Dermis blood vessel endothelial cell (primary cell): Measurements from ENCODE around the gene SF1. TPM values are rescaled to one million over a fixed set of nuclear protein-coding genes. Genes with fewer than 3 reads are reported as not detected.

Source experiments
- DNase-seq: peaks from one replicate; pipeline ENCODE4 v3.0.0; 2010
- total RNA-seq: library from RNA; depleted of rRNA; stranded (reverse); fragments of >200 nt; gene quantifications from 2 replicates; pipeline ENCODE4 v1.2.3, GENCODE V29; 2014

Gene SF1
- total RNA-seq, 1 donor from 2014 or later: 116 TPM

DNA sequence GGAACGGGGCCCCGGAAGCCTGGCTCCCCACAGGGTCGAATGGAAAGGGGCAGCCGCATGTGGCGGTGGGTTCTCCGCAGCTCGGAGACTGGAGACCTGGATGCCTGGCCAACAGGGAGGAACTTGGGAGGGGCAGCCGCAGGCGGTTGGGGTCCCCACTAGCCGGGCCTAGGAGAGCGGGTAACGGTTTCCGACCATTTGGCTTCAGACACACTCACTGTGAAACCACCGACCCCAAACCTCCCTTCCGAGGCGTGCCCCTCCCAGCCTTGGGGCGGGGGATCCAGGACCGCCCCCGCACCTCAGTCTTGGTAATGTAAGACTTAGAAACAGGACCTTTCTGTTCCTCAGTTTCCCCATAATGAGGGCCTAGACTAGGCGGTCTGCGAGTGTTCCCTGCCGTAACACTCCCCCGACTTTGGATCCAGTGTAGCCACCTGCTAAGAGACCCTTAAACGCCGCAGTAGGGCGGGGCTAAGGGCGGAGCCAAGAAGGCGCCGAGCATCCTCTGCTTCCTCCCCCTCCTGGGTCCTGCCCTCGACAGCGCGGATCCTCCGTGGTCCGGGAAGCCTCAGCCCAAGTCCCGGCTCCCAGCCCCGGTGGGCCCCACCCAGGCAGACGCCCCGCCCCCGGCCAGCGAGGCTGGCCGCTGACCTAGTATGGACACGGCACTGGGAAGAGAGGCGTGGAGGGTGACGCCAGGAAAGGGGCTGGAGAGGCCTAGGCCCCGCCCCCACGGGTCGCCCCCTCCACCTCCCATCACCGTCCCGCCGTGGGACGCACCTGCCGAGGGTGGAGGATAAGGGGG lies 32.6 kb downstream of the SF1 start:
- DNase-seq: peak; percentile 67

DNA sequence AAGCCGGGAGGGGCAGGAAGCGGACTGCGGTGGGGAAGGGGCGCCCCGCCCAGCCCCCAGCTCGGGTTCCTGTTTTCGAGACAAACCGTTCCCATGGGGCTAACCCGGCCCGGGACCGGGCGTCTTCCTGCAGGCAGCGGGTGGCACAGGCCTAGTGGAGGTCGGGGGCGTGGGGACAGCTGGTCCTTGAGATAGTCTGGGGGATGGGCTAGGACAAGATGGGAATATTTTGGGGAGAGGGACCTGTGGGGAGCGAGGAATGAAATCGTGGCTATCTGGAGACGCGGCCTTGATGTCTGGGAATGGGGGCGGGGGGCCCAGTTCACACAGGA lies 33.2 kb downstream of the SF1 start:
- DNase-seq: no peak

DNA sequence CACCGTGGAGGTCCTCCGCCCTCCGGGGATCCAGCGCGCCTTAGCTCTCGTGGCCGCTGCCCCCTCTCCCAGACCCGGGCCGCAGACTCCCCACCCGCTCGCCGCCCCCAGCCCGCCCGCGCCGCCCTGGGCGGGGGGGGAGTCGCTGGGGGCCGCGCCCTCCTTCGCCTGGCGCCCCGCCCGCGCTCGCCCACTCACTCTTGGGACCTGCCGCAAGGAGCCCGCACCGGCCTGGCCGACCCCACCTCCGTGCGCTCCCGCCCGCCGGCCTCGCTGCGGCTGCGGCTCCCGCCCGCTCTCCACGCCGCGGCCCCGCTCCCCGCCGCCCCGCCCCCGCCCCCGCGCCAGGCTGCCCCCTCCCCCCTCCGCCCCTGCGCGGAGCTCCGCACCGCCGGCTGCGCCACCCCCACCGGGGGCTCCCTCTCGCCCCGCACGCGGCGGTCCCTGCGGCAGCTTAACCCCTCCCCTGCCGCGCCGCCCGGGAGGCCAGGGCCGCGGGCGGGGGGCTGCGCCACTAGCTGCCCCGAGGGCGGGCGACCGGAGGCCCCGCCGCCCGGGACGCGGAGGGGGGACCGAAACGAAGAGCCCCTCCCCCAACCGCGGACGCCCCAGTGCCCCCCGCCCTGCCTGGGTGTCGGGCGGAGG lies 33.7 kb downstream of the SF1 start:
- no peak for DNase-seq

DNA sequence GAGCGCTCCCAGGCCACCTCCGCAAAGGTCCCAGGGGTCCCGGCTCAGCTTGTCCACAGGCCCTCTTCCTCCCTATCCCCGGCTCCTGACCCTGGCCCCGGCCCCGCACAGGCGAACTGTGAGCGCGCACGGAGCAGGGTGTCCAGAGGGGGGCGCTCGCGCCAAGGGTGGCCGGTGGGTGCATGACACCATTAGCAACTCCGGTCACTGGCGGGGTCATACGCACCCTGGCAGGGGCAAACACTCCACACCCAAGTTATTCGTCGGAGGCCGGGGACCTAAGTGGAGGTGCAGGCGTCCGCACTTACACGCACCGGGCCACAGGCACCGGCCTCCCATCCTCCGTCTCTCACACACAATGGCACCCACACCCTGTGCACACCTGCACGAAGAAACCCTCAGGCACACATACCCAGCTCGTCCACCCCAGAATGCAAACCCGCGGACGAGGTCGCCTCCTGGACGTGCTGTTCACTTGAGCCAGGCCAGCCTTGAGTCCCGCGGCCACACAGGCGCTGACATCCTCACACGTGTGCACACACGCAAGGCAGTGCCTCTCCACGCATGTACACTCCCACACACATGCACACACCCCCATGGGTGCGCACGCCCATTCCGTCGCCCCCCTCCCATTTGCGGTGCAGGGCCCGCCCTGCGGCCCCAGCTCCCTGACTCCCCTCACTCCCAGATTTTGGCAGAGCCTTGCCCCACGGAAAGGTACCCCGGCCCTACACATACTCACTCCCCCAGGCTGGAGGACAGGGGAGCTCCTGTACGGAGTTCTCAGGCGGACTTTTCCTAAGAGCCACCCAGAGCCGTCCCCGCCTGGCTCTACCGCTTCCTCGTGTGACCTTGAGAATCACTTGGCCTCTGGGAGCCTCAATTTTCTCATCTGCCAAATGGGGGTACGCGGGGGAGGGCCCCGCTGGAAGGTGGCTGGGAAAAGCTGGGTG lies 34.5 kb downstream of the SF1 start, which contains the start of gene RASGRP2:
Gene RASGRP2 (minus strand): TSS at position 552 of the 953 bp plus-strand sequence. CDS start 1,276 bp downstream, outside the sequence.
- DNase-seq: peak; percentile 49

DNA sequence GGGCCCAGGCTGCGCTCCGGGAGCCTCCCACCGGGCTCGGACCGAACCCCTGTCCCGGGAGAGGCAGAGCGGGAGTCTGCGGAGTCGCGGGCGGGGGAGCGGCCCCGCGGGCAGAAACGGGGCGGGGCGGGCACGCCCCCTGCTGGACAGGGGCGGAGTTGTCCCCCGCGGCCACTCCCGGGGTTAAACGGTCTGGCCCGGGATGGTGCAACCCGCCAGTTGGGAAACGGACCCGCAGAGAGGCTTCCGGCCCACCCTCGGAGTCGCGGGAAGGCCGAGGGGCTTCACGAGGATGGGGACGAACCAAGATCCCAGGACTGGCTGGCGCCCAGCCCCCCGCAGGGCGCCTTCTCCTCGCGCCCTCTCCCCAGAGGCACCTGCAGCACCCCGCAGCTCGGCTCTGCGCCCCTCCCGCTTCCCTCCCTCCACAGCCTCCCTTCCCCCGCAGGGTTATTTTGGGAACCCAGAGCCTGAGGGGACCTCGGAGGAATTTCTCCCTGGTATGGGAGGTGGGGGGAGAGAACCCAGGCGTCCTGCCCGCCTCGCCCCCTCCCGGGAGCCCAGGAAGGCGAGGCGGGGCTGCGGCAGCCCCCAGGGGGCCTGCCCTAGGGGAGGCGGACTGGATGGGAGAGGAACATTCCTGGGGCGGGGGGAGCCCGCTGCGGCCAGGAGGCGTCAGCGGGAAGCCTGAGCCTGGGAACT lies 35.3 kb downstream of the SF1 start:
- DNase-seq: peak; percentile 50

DNA sequence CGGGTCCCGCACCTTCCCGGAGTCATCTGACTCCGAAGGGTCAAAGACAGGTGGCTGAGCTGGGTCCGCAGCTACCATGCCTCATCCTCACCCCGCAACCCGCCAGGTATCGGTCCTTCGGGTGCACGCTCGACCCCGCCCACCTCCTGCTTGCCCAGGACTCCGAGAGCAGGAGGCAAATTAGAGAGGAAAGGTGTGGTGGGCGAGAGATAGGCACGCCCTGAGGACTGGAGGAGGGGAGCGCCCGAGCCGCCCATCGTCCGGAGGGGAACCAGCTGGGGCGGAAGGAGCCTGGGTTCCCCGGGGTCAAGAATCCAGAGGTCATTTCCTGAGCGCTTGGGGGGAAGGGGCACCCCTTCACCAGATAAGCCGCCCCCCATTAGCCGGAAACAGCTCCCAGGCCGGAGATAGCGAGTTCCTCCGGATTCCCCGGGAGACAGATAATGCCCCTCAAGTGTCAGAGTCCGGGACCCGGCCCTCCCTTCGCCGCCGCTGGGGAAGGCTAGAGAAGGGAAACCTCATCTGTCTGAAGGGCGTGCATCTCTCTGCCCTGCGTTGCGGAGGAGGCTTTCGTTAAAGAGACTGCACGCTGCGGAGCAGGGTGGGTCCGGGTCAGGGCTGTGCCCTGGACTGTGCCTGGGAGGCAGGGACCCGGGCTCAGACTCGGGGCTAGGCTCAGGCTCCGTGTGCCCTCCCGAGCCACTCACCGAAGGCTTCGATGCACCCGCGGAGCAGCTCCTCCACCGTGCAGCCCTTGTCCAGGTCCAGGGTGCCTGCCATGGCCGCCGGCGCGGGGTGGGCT lies 36.1 kb downstream of the SF1 start:
- no peak for DNase-seq

DNA sequence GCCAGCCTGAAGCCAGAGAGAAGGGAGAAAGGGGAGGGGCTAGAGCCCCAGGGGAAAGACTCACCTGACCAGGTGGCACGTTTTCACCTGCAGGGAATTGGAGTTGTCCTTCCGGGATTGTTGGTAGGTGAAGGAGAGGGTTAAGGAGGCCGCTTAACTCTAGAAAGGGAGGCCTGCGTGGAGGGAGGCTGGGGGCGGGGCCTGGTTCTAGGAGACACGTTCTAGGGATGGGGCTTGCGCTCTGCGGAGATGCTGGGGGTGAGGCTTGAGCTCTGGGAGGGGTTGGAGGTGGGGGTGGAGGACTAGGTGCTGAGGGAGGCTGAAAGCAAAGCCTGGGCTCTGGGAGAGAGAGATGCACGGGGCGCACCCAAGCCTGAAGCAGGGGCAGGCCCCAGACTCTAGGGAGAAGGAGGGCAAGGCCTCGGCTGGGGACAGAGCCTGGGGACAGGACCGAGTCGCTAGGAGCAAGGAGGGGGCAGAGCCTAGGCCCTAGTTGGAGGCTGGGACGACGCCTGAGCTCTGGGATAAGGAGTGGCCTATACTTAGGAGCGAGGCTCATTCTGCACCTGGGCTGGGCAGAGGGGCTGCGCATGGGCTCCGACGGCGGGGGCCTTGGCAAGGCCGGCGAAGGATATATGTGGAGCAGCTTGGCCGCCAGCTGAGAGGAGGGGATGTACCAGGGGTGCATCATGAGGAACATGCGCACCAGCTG lies 36.8 kb downstream of the SF1 start:
- no peak for DNase-seq

DNA sequence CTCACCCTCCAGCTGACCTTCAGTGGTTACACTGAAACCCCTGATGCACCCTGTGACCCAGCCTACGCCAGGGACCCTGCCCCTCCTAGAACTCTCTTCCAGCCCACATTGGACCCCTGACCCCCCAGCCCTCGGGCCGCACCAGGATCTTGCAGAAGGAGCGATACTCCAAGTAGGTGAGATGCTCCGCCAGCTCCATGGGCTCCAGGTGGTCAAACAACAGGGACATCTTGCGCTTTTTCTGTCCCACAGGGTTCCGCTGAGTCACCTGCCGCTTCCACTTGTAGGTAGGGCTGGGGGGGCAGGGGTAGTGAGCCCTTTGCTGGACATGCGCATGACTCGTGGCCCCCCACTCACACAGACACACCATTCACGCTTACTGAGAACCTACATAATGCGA lies 38.5 kb downstream of the SF1 start:
- no peak for DNase-seq

DNA sequence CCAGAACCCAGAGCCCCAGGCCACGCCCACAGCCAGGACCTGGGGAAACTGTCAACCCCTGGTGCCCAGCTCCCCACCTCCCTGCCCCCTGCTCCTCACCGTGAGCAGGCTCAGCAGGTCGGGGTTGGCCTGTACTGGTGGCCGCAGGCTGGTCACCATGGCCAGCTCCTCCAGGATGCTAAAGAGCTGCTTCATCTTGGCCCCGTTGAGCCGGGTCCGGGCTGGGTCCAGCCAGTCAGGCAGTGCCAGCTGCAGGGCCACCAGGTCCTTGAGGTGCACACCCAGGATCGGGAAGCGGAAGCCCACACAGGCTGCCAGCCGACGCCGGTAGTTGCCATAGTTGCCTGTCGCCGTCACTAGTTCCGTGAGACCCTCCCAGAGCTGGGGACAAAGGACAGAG lies 41.7 kb downstream of the SF1 start:
- DNase-seq: no peak

DNA sequence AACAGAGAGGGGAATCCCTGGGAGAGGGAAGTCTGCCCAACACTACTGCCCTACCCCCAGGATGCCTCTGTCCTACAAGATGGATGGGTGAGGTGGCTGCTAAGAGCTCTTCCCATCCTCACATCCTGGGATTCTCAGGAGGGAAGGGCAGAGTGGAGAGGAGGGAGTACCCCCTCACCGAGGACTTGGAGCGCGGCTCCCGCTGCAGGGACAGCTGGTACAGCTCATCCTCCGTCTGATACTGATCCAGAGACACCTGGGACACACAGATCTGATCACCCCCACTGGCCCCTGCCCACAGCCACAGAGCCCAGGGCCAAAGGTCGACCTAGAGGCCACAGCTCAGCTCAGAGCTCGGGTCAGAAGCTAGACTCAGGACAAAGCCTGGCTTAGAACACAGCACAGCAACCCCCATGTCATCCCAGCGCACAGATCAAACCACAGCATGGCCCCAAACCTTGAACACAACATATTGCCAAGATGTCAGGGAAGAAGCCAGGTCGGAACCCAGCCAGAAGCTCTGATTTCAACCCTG lies 42.5 kb downstream of the SF1 start:
- no peak for DNase-seq

DNA sequence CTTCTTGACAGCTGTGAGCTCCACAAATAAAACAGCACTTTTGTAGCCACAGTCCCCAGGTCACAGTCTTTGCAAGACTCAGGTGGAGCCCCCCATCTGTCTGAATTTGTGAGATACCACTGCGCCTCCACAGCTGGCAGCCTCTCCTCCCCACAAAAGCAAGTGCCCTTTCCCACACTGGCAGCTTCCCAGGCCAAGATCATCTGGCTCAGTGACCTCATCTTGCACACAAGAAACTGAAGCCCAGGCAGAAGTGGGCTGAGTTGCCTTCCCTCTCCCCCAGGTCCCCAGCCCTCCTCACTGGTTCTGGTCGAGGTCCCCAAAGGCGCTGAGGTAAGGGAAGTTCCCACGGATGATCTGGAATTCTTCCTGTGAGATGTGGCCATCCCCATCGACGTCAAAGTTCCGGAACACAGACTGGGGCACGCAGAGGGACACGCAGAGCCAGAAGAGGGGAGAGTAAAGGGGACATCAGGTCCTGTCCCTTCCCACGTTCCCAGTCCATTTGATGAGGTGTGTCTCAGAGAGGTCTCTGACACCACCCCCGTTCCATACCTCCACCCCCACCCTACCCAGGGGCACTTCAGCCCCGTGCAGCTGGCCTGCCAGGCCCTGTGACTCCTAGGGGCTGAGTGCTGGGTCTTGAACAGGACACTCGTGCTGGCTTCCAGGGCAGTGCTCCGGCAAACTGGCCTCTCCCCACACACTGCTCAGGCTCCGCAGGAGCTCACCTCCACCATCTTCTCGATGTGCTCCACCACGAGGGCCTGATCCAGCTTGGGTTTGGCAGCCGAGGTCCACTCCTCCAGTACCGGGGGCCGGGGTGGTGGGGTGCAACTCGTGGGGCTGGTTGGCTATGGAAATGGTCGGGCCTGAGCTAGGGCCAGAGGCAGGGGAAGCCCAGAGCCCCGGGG lies 43.3 kb downstream of the SF1 start:
- no peak for DNase-seq

DNA sequence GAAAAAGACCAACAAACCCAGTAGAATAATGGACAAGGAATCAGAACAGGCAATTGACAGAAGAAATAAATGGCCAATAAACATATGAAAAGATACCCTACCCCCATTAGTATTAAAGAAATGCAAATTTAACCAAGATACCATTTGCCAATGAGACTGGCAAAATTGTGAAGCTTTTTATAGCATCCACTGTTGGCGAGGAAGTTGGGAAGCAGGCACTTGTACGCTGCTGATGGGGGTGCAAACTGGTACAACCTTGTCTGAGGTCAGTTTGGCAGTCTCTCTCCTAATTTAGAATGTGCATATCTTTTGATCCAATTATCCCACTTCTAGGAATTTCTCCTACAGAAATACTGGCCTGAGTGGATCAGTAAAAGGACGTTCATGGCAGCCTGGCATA lies 46.7 kb downstream of the SF1 start:
- no peak for DNase-seq

DNA sequence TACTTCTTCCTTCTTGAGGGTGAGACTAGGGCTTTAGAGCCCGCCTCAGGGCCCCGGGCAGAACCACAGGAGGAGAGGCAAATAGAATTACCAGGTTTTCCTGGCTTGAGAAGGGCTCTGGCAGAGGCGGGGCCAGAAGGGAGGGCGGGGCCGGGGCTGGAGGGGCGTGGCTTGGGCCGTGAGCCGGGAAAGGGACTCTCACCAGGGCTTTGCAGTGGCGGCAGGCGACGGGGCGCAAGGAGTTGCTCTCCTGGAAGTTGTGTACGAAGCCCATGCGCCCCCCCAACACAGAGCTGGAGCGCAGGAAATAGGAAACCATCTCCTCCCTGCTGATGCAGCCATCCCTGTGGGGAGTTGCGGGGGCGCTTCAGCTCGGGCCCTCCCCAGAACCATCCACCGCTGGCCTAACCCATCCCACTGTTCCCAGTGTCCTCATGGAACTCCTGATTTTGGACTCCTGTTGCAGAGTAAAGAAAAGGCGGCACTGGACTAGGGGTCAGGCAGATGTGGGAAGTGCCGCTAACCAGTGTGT lies 48.4 kb downstream of the SF1 start:
- peak; percentile 17 for DNase-seq

DNA sequence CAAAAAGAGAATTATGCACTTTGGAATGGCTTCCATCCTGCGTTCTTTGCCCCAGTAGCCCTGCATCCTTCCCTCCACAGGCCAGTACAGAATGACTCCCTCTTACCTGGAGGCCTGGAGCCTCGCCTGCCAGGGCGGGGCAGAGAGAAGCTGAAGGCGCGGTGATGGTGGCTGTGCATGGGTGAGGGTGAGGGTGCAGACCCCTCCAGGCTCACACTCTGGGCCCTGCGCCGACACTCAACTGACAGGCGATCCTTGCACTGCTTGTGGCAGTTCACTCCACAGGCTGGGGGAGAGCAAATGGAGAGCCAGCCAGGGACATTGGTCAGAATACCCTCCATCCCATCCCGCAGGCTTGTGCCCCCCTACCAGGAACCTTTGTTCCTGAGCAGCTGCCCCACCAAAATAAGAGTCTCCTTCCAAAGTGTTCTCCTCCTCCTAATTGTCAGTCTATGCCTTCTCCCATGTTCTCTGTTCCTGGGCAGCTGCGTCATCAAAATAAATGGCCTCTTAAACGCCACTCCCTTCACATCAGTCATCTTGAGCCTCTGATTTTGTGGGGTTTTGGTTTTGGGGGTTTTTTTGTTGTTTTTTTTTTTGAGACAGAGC lies 49.5 kb downstream of the SF1 start:
- no peak for DNase-seq

DNA sequence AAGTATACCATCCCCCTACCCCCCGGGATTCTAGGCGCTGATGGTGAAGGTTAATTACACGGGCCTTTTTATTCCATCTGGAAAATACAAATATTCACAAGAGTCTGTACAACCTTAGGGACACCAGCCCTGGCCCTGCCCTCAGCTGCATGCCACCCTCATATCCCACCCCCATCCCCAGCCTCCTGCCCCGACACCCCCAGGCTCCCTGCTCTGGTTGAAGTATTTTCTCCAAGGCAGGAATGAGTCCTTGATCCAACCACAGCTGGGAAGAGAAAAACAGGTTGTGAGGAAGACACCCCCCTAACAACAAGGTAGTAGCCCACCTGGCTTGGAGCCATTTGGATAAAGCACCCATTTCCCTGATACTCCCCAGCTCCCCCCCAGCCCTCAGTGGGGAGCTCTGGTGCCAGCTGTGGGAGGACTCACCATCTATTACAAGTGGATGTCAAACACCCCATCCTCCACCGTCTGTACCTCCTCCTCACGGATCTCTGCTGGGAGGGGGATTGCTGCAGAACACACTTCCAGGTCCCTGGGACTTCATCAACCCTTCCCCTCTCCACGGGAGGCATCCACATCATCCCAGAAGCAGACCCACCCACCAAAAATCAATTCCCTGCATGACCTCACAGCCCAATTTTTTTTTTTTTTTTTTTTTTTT lies 51.3 kb downstream of the SF1 start:
- DNase-seq: no peak

DNA sequence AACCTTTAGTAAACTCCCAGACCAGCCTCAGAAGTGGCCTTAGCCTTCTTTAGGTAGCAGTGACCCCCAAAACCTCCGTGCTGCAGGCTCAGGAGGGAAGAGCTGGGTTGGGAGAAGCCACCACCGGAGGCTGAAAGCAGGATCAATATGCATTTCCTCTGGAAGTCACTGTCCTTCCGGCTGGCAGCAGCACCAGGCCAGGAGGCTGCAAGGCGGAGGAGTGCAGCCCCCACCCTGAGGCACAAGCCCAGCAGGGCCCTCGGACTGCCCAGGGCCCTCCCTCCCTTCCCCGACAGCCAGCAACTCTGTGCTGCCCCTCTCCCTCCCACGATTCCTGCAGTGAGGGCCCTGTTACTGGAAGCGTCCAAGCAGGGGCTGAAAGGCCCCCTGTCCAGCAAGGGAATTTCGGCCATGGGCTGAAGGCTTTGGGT lies 52.1 kb downstream of the SF1 start:
- no peak for DNase-seq

DNA sequence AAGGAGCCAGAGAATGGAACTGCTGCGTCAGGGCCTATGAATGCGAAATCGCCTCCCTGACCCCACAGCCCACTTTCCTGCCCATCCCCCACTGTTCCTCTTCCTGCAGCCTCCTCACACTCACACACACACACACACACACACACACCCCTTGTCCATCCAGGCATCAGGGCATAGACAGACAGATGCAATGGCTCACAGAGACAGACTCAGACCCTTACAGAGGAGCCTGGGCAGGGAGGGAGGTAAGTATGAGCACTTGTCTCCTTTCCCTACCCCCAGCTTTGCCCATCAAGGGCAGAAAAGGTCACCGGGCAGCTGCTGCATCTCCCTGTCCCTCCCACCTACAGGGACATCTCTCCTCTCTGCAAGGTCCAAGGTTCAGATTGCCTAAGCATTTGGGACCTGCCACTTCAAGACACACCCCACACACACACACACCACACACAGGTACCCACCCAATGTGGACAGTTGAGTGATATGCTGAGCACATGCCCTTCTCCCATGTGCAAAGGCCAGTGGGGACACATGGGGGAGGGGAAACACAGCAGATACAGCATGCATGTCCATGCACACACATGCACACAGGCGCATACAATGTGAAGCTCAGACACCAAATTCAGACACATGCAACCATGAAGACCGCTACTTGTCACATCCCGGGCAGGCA lies 53.3 kb downstream of the SF1 start:
- no peak for DNase-seq
